DMS53 treated with DMSO at 0.1 percent for 48 hours (cell line): Measurements from ENCODE around the gene DAB2IP.
"Not testable (repeated sequence)": the region's sequence is repeated elsewhere in the genome, so short reads cannot be mapped to it uniquely, and the experiment has no call there.

Experiments
- DNase-seq: peaks from one replicate; lab custom pipeline; 2025; ENCODE audit not compliant: unreplicated experiment; lab: John Stamatoyannopoulos, UW

DAB2IP gene

GRCh38 chr9:121643473-121643872, 8.0 kb upstream of the DAB2IP start:
- no peak for DNase-seq

- not testable (repeated sequence) for DNase-seq
Observed at GRCh38 chr9:121644040-121644439, 7.4 kb upstream of the DAB2IP start.

GRCh38 chr9:121645003-121645402, 6.4 kb upstream of the DAB2IP start:
- DNase-seq: no peak

GRCh38 chr9:121645853-121646807, 5.3 kb upstream of the DAB2IP start:
- DNase-seq: no peak

GRCh38 chr9:121646992-121647391, 4.4 kb upstream of the DAB2IP start:
- DNase-seq: no peak

GRCh38 chr9:121648172-121648571, 3.3 kb upstream of the DAB2IP start:
- no peak for DNase-seq

- DNase-seq: no peak
Observed at GRCh38 chr9:121648799-121649198, 2.6 kb upstream of the DAB2IP start.

- no peak for DNase-seq
Observed at GRCh38 chr9:121649476-121650216, 1.8 kb upstream of the DAB2IP start.

- DNase-seq: no peak
Observed at GRCh38 chr9:121650217-121651007, 1.0 kb upstream of the DAB2IP start.

- no peak for DNase-seq
Observed at GRCh38 chr9:121651008-121651294, 483 bp upstream of the DAB2IP start.

GRCh38 chr9:121652021-121652837, 795 bp downstream of the DAB2IP start:
- no peak for DNase-seq

GRCh38 chr9:121652838-121653231, 1.4 kb downstream of the DAB2IP start:
- no peak for DNase-seq

GRCh38 chr9:121654499-121655140, 3.2 kb downstream of the DAB2IP start:
- DNase-seq: no peak

GRCh38 chr9:121655231-121655755, 3.9 kb downstream of the DAB2IP start:
- no peak for DNase-seq

- DNase-seq: no peak
Observed at GRCh38 chr9:121656941-121657470, 5.6 kb downstream of the DAB2IP start.

GRCh38 chr9:121658166-121658565, 6.7 kb downstream of the DAB2IP start:
- no peak for DNase-seq

GRCh38 chr9:121658591-121658990, 7.2 kb downstream of the DAB2IP start:
- no peak for DNase-seq

GRCh38 chr9:121660367-121660766, 8.9 kb downstream of the DAB2IP start:
- DNase-seq: no peak

GRCh38 chr9:121660876-121661275, 9.4 kb downstream of the DAB2IP start:
- no peak for DNase-seq

- no peak for DNase-seq
Observed at GRCh38 chr9:121661328-121661727, 9.9 kb downstream of the DAB2IP start.
